ENCODE measurements around the gene ZDHHC14.

The ZDHHC14 gene

GRCh38 chr6:157595768-157596167 lies 214.8 kb downstream of the ZDHHC14 start:
- no peak for TF ChIP-seq CTCF (IDR thresholded peaks at IDR 0.05; ENCODE audit: insufficient read depth, low read length, missing control alignments)
- DNase-seq (ENCODE audit: low read depth, low spot score), result no peak
- ChIA-PET CTCF (interaction anchor here (5.8 kb wide), 1 partner anchor 279 kb away, joined by 62 read pairs; no protein-coding TSS in a partner anchor), POLR2A (interaction anchor here (0.6 to 0.8 kb wide), 2 partner anchors 18 to 272 kb away, joined by 3 to 4 read pairs; no protein-coding TSS in a partner anchor)
- no peak overlapping the region for H3K4me3 ChIP-seq (ENCODE audit: low read depth, low read length)

- TF ChIP-seq CTCF (IDR thresholded peaks at IDR 0.05; ENCODE audit: insufficient read depth, low read length, missing control alignments), result no peak
- DNase-seq (ENCODE audit: low read depth, low spot score), result no peak
- POLR2A ChIA-PET, result interaction anchor here (0.6 to 0.8 kb wide), 2 partner anchors 17 to 273 kb away, joined by 3 to 4 read pairs; no protein-coding TSS in a partner anchor
- CTCF ChIA-PET, result interaction anchor here (0.8 to 5.8 kb wide), 3 partner anchors 10 to 280 kb away, joined by 3 to 62 read pairs (median 4); no protein-coding TSS in a partner anchor
- H3K4me3 ChIP-seq (ENCODE audit: low read depth, low read length), result no peak overlapping the region
Observed at GRCh38 chr6:157596461-157596860, 215.5 kb downstream of the ZDHHC14 start.

- POLR2A ChIA-PET, result no interaction called here
- CTCF ChIA-PET, result interaction anchor here (0.7 to 5.8 kb wide), 6 partner anchors 10 to 280 kb away, joined by 3 to 62 read pairs (median 4); partner anchors contain the start of gene TMEM242
- TF ChIP-seq CTCF (IDR thresholded peaks at IDR 0.05; ENCODE audit: insufficient read depth, low read length, missing control alignments), result no peak
- DNase-seq (ENCODE audit: low read depth, low spot score), result no peak
- H3K4me3 ChIP-seq (ENCODE audit: low read depth, low read length), result no peak overlapping the region
Observed at GRCh38 chr6:157596886-157597285, 215.9 kb downstream of the ZDHHC14 start.

- no peak overlapping the region for H3K4me3 ChIP-seq (ENCODE audit: low read depth, low read length)
- POLR2A ChIA-PET, result no interaction called here
- peak; percentile 49 for TF ChIP-seq CTCF (IDR thresholded peaks at IDR 0.05; ENCODE audit: insufficient read depth, low read length, missing control alignments)
- no peak for DNase-seq (ENCODE audit: low read depth, low spot score)
- CTCF ChIA-PET, result interaction anchor here (0.6 to 5.8 kb wide), 8 partner anchors 13 to 281 kb away, joined by 3 to 62 read pairs (median 4); partner anchors contain the start of gene TMEM242
Observed at GRCh38 chr6:157597461-157598312, 216.7 kb downstream of the ZDHHC14 start.

DNA sequence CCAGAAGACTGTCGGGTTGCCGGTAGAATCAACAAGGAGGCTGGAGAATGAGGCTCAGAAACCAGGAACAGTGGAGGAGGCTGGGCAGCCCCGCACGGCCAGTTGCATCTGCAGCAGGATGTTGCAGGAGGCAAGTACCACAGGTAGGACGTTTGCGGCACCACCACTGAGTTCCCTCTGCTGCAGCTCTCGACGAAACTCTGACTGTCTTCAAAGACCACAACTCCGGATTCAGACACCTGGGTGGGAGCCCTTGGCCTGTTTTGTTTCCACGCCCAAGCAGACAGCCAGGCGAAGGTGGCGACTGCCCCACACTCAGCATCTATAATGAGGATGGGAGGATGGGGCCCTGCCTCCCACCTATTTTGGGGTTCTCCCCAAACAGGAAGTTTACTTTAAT lies 218.2 kb downstream of the ZDHHC14 start:
- ChIA-PET CTCF (interaction anchor here (1.2 to 5.8 kb wide), 2 partner anchors 15 to 282 kb away, joined by 3 to 62 read pairs; no protein-coding TSS in a partner anchor), POLR2A (no interaction called here)
- no peak overlapping the region for H3K4me3 ChIP-seq (ENCODE audit: low read depth, low read length)
- DNase-seq (ENCODE audit: low read depth, low spot score), result no peak
- no peak for TF ChIP-seq CTCF (IDR thresholded peaks at IDR 0.05; ENCODE audit: insufficient read depth, low read length, missing control alignments)

DNA sequence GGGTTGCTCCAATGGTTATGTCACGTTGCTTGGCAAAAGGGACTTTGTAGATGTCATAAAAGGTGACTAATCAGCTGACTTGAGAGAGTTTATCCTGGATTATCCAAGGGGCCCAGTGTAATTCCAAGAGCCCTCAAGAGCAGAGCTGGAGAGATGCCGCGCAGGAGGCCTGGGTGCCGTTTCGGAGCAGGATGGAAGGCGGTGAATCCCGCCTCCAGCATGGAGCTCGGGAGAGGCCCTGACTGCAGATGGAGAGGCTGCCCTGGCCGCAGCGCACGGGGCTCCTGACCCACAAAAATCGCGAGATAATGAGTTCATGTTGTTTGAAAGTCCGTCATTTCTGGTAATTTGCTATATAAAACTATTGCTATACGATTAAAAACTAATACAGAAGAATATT lies 219.8 kb downstream of the ZDHHC14 start:
- DNase-seq (ENCODE audit: low read depth, low spot score), result no peak
- POLR2A ChIA-PET, result no interaction called here
- no peak overlapping the region for H3K4me3 ChIP-seq (ENCODE audit: low read depth, low read length)
- CTCF ChIA-PET, result interaction anchor here (1.4 to 2.2 kb wide), 3 partner anchors 13 to 286 kb away, joined by 3 to 8 read pairs (median 4); no protein-coding TSS in a partner anchor
- no peak for TF ChIP-seq CTCF (IDR thresholded peaks at IDR 0.05; ENCODE audit: insufficient read depth, low read length, missing control alignments)

Data from AG04449 (cell line).